Neural progenitor cell (in vitro differentiated cells): ENCODE results near the gene LGR6. TPM values are rescaled to one million over a fixed set of nuclear protein-coding genes. Genes with fewer than 3 reads are reported as not detected.

ENCODE experiments used
- DNase-seq: peaks from one replicate; pipeline ENCODE4 v3.0.0-alpha.2; 2016; ENCODE audit warnings: low spot score
- H2AFZ ChIP-seq: fragments of 200-600 bp; sonication (generic); replicated peaks from 2 replicates; pipeline ENCODE4 v1.6.1; 2016; ENCODE audit warnings: antibody characterized with exemption
- H3F3A ChIP-seq: fragments of 200-600 bp; sonication (generic); 2 replicates; pipeline ENCODE4 v1.6.1; 2016; ENCODE audit warnings: antibody characterized with exemption, low read depth
- H3K27ac ChIP-seq: fragments of 200-600 bp; sonication (generic); 2 replicates; pipeline ENCODE4 v1.5.1; 2016; ENCODE audit warnings: mild to moderate bottlenecking
- H3K27me3 ChIP-seq: fragments of 200-600 bp; sonication (generic); 2 replicates; pipeline ENCODE4 v1.6.1; 2016; ENCODE audit warnings: mild to moderate bottlenecking, moderate library complexity
- H3K36me3 ChIP-seq: fragments of 200-600 bp; sonication (generic); 2 replicates; pipeline ENCODE4 v1.5.1; 2016
- H3K4me1 ChIP-seq: fragments of 200-600 bp; sonication (generic); 2 replicates; pipeline ENCODE4 v1.6.1; 2016; ENCODE audit warnings: mixed run types
- H3K4me2 ChIP-seq: fragments of 200-600 bp; sonication (generic); 2 replicates; pipeline ENCODE4 v1.6.1; 2016
- H3K4me3 ChIP-seq: fragments of 200-600 bp; sonication (generic); 2 replicates; pipeline ENCODE4 v1.5.1; 2016
- H3K79me2 ChIP-seq: fragments of 200-600 bp; sonication (generic); 2 replicates; pipeline ENCODE4 v1.6.1; 2016; ENCODE audit warnings: low read depth
- H3K9ac ChIP-seq: fragments of 200-600 bp; sonication (generic); 2 replicates; pipeline ENCODE4 v1.6.1; 2016
- H3K9me3 ChIP-seq: fragments of 200-600 bp; sonication (generic); 2 replicates; pipeline ENCODE4 v1.5.1; 2016; ENCODE audit warnings: low read depth
- H4K20me1 ChIP-seq: fragments of 200-600 bp; sonication (generic); 2 replicates; pipeline ENCODE4 v1.6.1; 2016; ENCODE audit warnings: low read depth
- H3K27ac Mint-ChIP-seq: 3 replicates; pipeline ENCODE4 v1.8.0; 2021; ENCODE audit warnings: mixed read lengths
- H3K27me3 Mint-ChIP-seq: 2 replicates; pipeline ENCODE4 v1.8.0; 2022; ENCODE audit warnings: low read depth, mild to moderate bottlenecking, inconsistent platforms, moderate library complexity, mixed read lengths; ENCODE audit not compliant: insufficient read depth
- H3K36me3 Mint-ChIP-seq: 3 replicates; pipeline ENCODE4 v1.8.0; 2021; ENCODE audit warnings: mixed read lengths
- H3K4me1 Mint-ChIP-seq: 3 replicates; pipeline ENCODE4 v1.8.0; 2021; ENCODE audit warnings: mixed read lengths
- H3K4me3 Mint-ChIP-seq: 3 replicates; pipeline ENCODE4 v1.8.0; 2021; ENCODE audit warnings: mild to moderate bottlenecking, moderate library complexity, mixed read lengths
- H3K9me3 Mint-ChIP-seq: 3 replicates; pipeline ENCODE4 v1.8.0; 2020; ENCODE audit warnings: mixed read lengths
- EZH2 ChIP-seq: fragments of 200-600 bp; sonication (generic); IDR thresholded peaks from 2 replicates; pipeline ENCODE4 v1.6.1; 2017; ENCODE audit warnings: antibody characterized with exemption, mild to moderate bottlenecking, moderate library complexity
- EZH2phosphoT487 ChIP-seq: fragments of 200-600 bp; sonication (generic); IDR thresholded peaks from 2 replicates; pipeline ENCODE4 v1.6.1; 2017; ENCODE audit warnings: antibody characterized with exemption
- total RNA-seq: library from RNA; depleted of rRNA; stranded (reverse); fragments of >200 nt; gene quantifications from 2 replicates; pipeline ENCODE4 v1.2.3, GENCODE V29; 2015; ENCODE audit warnings: low replicate concordance
- TF ChIP-seq, protein P1 (sequence below): fragments of 200-600 bp; sonication (generic); IDR thresholded peaks from 2 replicates; pipeline ENCODE4 v1.5.1; 2017; ENCODE audit warnings: antibody characterized with exemption, mild to moderate bottlenecking

Gene LGR6
- total RNA-seq, 1 donor from 2014 or later, result not detected

DNA sequence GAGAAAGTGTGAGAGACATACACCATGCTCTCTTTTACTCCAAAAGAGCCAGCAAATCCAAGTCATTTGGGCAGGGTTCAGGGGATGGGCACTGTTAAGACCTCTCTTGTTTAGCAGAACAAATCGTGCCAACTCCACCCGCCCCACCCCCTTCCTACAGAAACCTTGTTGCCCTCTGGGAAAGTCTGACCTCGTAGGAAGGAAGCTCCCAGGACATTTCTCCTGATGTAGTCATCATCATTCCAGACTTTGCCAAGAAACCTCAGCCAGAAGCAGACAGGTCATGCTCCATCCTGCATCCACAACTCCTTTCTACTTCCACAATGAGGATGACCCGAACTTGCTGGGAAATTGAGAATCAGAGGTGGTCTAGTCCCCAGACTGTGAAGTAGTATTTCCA is 90.4 kb downstream of the LGR6 start:
- no peaks in the 10 kb centered on the region for H3K27me3 ChIP-seq
- H3K9ac ChIP-seq, result no peak overlapping the region
- no peaks in the 10 kb centered on the region for H3K9me3 ChIP-seq
- Mint-ChIP-seq H3K36me3 (no peaks in the 10 kb centered on the region), H3K4me3 (no peak overlapping the region), H3K4me1 (peaks cover 14% of the 10 kb centered on the region), H3K27ac (no peak overlapping the region), H3K27me3 (peaks cover 11% of the 10 kb centered on the region), H3K9me3 (no peaks in the 10 kb centered on the region)
- H3K4me3 ChIP-seq, result no peak overlapping the region
- no peaks in the 10 kb centered on the region for H4K20me1 ChIP-seq
- H3F3A ChIP-seq, result no peaks in the 10 kb centered on the region
- TF ChIP-seq, protein P1, sequence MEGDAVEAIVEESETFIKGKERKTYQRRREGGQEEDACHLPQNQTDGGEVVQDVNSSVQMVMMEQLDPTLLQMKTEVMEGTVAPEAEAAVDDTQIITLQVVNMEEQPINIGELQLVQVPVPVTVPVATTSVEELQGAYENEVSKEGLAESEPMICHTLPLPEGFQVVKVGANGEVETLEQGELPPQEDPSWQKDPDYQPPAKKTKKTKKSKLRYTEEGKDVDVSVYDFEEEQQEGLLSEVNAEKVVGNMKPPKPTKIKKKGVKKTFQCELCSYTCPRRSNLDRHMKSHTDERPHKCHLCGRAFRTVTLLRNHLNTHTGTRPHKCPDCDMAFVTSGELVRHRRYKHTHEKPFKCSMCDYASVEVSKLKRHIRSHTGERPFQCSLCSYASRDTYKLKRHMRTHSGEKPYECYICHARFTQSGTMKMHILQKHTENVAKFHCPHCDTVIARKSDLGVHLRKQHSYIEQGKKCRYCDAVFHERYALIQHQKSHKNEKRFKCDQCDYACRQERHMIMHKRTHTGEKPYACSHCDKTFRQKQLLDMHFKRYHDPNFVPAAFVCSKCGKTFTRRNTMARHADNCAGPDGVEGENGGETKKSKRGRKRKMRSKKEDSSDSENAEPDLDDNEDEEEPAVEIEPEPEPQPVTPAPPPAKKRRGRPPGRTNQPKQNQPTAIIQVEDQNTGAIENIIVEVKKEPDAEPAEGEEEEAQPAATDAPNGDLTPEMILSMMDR, result no peak
- DNase-seq, result no peak
- no peak overlapping the region for H3K27ac ChIP-seq
- no peaks in the 10 kb centered on the region for H3K79me2 ChIP-seq
- H3K4me1 ChIP-seq, result no peaks in the 10 kb centered on the region
- no peaks in the 10 kb centered on the region for H3K36me3 ChIP-seq
- H3K4me2 ChIP-seq, result no peak overlapping the region
- H2AFZ ChIP-seq, result no peak overlapping the region

DNA sequence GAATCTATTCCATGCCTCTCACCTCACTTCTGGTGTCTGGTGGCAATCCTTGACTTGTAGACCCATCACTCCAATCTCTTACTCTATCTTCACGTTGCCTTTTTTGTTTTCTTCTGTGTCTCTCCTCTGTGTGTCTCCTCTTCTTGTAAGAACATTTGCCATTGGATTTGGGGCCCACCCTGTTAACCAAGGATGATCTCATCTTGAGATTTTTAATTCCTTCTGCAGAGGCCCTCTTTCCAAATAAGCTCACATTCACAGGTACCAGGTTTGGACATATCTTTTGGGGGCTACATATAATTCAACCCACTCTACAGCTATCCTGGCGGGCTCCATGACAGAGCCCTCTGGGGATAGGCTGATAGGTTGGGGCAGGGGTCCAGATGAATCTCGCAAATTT is 92.3 kb downstream of the LGR6 start:
- Histone ChIP-seq H3K27ac (no peak overlapping the region), H3F3A (no peaks in the 10 kb centered on the region), H3K36me3 (no peaks in the 10 kb centered on the region), H3K79me2 (no peaks in the 10 kb centered on the region), H3K27me3 (no peaks in the 10 kb centered on the region), H3K9me3 (no peaks in the 10 kb centered on the region), H4K20me1 (no peaks in the 10 kb centered on the region), H2AFZ (no peak overlapping the region), H3K9ac (no peak overlapping the region), H3K4me3 (no peak overlapping the region), H3K4me2 (no peak overlapping the region), H3K4me1 (peaks cover 6% of the 10 kb centered on the region)
- no peak for DNase-seq
- Mint-ChIP-seq H3K36me3 (no peaks in the 10 kb centered on the region), H3K27me3 (peaks cover 11% of the 10 kb centered on the region), H3K9me3 (no peaks in the 10 kb centered on the region), H3K4me1 (peaks cover 14% of the 10 kb centered on the region), H3K27ac (no peak overlapping the region), H3K4me3 (no peak overlapping the region)
- TF ChIP-seq EZH2phosphoT487 (no peak), EZH2 (no peak)
- TF ChIP-seq, protein P1, result no peak

DNA sequence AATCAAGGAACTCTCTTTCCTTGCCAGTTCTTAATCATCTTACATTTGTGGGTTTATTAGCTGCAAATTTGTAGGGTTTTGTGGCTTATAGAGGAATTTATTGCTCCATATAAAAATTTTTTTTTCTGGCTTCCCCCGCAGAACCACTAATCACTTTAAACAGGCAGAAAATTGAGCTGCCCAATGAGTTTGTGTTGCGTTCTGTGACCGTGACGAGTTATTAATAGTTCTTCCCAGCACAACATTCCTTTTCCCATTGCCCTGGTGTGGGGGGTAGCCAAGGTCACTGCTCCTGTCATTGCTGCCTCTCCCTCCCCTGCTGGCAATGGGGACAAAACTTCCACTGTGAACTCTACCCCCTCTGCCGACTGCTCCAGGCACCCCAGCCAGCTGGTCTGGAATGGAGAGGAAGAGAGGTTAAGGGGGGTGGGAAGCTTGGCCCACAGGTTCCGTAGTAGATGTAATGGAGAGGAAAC is 93.1 kb downstream of the LGR6 start:
- no peak overlapping the region for H3K4me3 Mint-ChIP-seq
- H3K4me1 ChIP-seq, result peaks cover 10% of the 10 kb centered on the region
- H2AFZ ChIP-seq, result no peak overlapping the region
- H3K9me3 Mint-ChIP-seq, result no peaks in the 10 kb centered on the region
- no peaks in the 10 kb centered on the region for H3K9me3 ChIP-seq
- H3K27ac ChIP-seq, result no peak overlapping the region
- H3K4me2 ChIP-seq, result no peak overlapping the region
- H3K79me2 ChIP-seq, result no peaks in the 10 kb centered on the region
- no peaks in the 10 kb centered on the region for H3K36me3 ChIP-seq
- no peak overlapping the region for H3K4me3 ChIP-seq
- H3K27me3 ChIP-seq, result no peaks in the 10 kb centered on the region
- H3K9ac ChIP-seq, result no peak overlapping the region
- H3K27ac Mint-ChIP-seq, result no peak overlapping the region
- no peaks in the 10 kb centered on the region for H3K36me3 Mint-ChIP-seq
- H3K27me3 Mint-ChIP-seq, result peaks cover 11% of the 10 kb centered on the region
- TF ChIP-seq EZH2, result no peak
- TF ChIP-seq, protein P1, result no peak
- no peak for TF ChIP-seq EZH2phosphoT487
- peaks cover 14% of the 10 kb centered on the region for H3K4me1 Mint-ChIP-seq
- DNase-seq, result no peak
- no peaks in the 10 kb centered on the region for H4K20me1 ChIP-seq
- no peaks in the 10 kb centered on the region for H3F3A ChIP-seq
